Germinal center (tissue), 1 donor: ENCODE measurements around the gene MSI2.
"Not testable (repeated sequence)": the region's sequence is repeated elsewhere in the genome, so short reads cannot be mapped to it uniquely, and the experiment has no call there.

Experiments used
- DNase-seq: peaks from one replicate; pipeline ENCODE4 v3.0.0; 2012; ENCODE audit warnings: mixed read lengths, low spot score

MSI2 gene

DNA sequence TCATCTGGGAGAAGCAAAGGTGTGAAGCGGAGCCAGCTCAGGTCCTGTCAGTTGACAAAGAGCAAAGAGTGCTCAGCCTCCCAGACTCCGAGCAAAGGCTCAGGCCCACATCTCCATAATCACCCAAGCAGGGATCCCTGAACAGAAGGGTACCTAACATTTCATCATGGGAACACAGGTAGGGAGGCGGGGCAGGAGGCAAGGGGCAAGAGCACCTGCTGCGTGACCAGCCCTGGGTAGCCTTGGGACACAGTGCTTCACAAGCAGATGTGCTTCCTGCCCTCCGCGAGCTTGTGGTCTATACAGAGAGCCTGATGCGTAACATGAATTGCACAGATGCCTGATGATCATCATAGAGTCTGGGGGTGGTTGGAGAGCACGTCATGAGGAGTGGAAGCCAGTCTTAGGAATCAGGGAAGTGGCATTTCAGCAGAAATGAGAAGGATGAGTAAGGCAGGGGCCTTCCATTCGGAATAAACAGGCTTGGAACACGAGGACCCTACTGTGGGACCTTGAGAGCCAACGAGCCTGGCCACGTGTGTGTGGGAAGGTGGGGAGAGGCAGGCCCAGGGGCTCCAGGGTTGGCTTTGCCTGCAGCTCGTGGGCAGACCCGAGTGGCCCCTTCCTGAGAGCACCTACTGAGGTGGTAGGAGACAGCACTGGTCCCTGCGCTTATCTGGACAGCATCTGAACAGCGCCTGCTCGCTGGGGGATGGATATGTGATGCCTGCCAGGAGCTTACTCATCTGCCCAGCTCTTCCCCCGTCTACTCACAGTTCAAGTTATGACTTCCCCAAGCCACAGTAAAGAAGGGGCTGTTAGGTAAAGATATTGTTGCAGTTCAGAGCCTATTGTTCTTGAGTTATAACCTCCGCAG is 363.0 kb downstream of the MSI2 start:
- DNase-seq, result no peak

DNA sequence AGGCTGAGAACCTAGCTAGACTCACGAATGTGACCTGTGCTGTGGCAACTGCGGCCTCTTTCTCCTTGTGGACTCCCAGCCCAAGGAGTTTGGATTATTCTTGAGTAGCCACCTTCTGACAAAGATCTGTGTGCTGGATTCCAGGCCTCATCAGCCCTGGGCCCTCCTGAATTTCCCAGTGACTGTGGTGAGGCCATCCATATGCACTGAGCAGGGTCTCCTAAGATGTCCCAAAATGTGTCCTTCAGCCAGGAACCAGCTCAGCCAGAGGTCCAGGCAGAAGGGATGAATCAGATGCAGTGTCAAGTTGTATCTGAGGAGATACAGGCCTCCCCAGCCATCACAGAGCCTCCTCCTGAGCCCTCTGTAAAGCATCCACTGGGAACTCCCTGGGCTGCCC is 364.3 kb downstream of the MSI2 start:
- no peak for DNase-seq

DNA sequence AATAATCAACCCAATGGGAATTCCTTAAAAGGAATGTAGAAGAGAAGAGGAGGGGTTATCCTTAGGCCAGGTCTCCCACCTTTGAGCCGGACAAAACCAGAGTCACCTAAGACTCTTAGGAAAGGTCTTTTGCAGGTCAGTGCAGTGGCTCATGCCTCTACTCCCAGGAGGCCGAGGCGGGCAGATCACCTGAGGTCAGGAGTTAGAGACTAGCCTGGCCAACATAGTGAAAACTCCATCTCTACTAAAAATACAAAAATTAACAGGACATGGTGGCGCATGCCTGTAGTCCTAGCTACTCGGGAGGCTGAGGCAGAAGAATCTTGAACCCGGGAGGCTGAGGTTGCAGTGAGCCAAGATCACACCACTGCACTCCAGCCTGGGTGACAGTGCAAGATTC is 365.5 kb downstream of the MSI2 start:
- DNase-seq, result not testable (repeated sequence)

DNA sequence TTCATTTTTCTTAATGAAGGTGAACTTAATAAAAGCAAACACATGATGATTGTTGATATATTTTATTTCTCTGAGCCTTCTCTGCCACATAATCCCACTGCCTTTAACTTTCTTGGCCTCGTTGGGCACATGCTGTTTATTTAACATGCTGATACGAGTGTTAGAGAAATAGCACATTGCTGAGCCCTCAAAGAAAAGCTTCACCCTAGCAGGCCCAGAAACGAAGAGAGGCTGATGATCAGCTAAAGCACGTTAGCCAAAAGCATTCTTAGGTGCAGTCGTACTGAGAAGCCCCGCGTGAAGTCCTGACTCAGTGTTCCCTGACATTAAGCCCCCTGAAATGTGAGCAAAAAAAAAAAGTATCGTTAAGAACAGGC is 366.0 kb downstream of the MSI2 start:
- DNase-seq, result no peak

DNA sequence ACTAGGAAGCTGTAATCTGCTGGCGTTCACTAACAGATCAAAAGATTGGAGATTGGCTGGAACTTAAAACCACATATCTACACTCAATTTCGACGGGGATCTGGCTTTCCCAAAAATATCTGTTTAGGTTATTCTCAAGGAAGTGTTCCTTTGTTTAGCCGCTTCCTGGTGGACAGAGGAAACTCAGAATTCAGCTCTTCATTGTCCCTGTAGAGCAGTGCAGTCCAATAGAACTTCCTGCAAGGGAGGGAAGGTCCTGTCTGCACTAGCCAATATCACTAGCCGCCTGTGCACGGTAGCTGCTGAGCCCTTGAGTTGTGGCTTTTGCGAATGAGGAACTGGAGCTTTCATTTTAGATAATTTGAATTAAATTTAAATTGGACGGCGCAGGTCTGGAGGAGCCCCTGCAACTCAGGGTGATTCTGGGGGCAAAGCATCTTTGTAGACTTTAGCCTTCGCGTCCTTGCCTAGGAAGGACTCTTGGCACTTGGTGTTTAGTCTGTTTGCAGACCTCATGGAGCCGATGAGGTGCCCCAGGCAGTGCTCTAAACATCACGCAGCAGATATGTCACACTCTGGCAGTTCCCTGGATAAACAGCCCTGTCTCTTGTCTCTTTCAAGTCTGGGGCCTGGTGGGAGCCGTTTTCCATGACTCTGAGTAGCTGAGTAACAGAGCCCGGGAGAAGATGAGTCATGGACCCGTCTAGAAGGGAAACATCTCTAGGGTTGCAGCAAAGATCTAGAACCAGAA is 366.5 kb downstream of the MSI2 start:
- peak; percentile 64 for DNase-seq

DNA sequence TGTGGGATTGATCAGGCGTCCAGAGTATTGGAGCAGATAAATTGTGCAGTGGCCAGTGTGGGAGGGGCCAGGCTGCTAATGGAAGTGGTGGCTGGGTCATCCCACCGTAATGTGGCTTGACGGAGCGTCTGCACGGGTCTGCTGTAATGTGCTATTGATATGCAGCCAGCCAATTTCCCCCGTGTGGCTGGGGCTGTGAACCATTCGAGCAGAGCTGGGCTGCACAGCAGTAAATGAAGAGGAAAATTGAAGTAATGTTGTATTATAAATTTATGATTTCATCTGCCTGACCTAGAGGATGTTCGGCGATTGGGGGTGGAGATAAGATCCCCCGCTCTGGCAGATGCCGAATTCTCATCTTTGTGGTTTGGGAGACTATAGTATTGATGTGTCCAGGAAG is 367.3 kb downstream of the MSI2 start:
- DNase-seq, result peak; percentile 51

DNA sequence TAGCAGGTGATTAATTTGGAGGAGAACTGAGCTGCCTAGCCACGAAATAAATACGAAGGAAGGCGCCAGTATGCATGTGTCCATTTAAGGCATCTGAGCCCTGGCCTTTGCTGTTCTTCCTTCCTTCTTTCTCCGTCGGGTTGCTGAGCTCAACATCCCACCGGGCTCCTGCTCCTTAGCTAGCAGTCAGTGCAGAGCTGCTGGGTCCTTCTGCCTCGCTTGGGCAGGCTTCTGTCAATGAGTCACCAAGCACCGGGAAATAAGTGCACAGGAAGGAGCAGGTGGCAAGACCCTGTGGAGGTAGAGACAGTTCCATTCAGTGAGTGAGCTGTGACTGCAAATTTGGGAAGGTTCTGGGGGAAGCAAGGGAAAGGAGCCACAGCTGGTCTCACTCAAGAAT is 368.1 kb downstream of the MSI2 start:
- no peak for DNase-seq

DNA sequence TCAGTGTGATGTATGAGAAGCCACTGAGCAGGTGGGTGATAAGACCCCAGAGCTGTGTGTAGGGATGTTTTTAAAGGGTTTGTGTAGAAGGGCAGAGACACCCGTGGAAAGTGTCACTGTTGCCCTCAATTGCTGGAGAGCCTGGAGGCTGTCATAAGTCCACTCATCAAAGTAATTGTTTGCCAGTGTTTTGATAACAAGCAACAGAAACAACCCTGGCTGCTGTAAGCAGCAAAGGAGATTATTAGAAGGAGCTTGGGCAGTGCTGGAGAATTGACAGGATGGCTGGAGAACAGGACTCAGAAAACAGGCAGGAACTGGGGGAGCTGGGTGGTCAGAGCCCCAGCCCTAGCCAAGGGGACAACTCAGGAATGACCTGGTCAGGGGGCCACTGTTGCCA is 369.2 kb downstream of the MSI2 start:
- DNase-seq, result no peak

DNA sequence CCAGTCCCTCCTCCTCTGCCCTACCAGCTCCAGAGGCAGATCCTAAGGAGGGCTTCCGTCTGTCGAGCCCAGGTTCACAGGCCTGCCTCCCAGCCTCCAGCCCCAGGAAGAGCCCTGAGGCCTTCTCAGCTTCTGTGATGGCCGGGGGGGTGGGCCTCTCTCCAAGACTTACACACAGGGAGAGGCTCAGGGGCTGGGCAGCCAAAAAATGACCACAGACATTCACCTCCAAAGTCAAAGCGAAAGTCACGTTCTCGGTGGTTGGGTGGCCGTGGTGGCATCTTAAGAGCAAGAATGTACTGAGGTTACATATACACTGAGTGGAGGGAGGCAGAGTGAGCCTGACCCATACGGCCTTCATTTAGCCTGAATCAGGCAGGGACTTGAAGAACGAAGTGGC is 369.6 kb downstream of the MSI2 start:
- no peak for DNase-seq

DNA sequence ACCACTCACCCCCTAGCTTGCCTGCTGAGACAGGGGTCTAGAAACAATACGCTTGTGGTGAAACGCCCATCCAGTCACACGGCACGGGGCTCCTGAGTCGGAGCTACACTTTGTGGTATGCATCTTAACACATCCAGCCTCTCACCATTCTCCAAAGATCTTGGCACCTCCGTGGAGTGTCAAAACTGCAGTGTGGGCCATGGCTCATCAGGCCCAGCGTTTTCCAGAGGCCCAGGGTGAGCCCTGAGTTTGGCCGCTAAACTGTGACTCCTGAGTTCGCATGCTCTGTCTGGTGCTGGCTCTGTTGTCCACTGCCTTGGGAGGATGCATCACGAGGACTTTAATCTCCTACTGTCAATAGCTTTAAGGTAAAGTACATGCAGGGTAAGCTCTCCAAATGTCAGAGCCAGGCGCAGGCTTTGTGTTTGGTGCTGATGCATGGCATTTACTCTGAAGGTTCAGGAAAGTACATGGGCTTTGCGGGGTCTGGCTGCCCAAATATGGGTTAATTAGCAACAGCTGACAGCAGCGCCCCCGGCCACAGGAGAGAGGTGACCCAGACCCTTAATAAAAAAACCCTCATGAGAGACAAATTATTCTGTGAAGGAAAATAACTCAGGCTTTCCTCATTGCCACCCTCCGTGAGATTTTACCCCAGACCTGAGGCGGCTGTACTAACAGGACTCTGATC is 370.3 kb downstream of the MSI2 start:
- no peak for DNase-seq

DNA sequence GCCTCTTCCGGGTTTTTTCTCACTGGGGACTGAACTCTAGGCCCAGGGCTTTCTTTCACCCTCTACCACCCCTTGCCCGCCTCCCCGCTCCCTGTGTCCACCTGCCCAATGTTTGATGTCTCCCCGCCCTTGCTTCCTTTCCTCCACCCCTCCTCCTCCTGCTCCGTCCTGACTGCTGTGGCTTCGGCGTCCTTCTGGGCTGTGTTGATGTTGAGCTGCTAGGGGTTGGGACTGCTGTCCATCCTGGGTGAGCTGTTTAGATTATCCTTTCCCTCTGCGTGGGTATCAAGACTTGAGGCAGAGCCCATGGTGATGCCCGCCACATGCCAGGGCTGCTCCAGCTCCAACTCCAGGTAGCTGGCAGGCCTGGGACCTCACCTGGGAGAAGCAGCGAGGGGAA is 371.3 kb downstream of the MSI2 start:
- DNase-seq, result no peak

DNA sequence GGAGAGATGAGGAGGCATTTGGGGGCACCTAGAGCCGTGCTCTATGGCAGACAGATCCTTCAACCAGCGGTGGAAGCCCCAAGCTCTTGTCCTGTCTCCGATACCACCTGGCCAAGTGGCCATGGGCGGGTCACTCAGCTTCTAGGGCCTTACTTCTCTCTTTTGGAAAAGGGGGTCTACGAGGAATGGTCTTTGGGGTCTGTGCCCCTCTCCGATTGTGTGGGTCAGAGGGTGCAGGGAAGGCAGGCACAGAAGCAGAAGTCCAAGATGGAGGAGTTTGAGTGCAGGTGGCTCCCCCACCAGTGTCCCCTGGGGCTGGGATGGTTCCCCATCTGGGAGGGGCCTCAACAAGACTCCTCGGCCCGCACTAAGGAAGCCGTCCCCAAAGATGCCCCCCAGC is 372.1 kb downstream of the MSI2 start:
- no peak for DNase-seq

DNA sequence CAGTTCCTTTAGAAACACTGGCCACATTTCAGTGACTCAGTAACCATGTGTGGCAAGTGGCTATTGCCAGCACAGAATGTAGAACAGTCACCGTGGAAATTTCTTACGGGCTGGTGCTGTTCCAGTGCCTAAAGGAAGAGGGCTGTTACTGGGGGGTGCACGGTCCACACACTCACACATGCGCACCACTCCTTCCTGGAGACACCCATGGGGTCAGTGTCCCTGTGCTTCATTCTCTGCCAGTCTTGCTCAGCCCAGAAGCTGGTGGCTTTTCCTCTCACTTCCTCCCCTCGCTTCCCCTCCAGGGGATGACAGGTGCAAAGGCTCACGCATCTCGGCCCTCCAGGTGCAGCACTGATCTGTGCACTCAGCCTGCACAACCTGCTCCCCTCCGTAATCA is 373.1 kb downstream of the MSI2 start:
- DNase-seq, result peak; percentile 88

DNA sequence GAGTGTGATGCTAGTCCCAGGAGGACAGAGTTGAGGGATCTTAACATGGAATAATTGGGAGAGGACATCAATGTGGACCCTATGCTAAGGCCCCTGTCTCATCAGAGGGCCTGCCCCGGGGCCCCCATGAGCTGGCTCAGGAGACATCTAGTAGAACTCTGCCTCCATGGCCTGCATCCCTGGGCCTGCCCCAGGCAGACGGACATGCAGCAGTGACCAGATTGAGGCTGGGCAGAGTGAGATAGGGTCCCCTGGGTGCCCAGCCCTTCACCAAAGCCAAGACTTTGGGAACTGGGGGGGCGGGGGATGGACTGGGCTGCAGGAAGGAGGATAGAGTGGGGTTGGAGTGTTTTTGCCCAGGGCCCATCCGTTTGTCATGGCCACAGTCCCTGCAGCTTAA is 373.6 kb downstream of the MSI2 start:
- no peak for DNase-seq

DNA sequence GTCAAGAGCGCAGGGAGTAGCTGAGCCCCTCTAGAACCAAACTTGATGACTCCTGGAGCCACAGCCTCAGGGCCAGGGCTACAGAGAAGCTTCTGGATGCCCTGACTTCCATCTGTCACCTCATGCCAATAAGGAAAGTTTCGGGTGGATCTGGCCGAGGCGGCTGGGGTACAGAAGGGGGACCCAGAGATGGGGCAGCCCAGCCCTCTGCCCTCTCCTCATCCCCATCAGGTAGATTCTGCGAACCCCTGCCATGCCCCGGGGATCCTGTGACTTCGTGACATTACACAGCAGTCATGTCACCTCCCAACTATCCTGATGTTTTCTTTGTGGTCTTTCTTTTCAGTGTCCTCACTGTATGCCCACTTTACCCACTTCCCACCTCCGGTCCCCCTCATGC is 374.4 kb downstream of the MSI2 start:
- DNase-seq, result no peak

DNA sequence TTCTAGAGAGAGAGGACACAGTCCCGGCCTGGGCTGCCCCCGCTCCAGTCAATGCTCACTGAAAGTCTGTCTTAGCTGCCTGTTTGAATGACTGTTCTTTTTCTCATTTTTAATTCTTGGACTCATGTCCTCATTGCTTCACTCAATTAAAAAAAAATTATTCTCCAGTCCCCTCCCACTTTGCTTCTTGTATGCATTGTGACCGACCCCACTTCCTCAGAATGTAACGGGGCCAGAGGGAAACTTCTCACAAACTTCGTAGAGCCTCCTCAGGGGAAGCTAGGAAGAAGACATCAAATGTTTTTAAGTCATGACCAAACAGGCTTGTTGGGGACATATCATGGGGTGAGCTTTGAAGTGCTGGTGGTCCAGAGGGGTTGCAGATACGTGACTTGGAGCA is 375.5 kb downstream of the MSI2 start:
- DNase-seq, result no peak

DNA sequence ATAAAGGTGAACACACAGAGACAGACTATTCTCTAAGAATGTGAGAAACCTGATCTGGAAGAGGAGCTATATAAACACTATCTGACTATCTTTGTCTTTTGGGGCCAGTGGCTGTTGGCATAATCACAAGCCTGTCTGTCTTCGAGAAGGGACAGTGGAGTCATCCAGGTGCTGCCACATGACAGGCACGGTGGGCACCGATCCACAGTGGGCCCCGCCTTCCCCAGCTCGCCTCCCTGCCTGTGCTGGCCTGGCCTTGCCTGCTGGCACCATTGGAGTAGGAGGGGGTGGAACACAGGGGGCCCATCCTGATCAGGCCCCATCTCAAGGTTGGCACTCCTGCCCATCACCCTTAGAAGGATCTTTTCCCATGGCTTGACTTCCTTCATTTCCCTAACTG is 376.0 kb downstream of the MSI2 start:
- no peak for DNase-seq

DNA sequence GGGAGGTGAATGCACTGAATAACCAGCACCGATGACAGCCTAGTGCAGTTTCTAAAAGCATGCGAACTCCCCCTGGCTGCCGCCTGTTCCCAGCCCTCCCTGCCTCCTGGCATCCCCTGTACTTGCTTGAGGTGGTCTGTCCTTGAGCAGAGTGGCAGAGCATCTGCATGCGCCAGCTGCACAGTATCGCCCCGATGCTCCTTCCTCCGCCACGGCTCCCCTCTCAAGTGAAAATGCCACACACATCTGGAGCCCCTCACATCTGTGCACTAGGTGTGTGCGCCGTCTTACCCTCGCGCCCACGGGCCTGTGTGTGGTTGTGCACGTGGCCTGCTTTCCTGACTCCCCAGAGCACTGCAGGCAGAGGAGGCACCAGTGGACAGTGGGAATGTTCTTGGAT is 376.9 kb downstream of the MSI2 start:
- no peak for DNase-seq

DNA sequence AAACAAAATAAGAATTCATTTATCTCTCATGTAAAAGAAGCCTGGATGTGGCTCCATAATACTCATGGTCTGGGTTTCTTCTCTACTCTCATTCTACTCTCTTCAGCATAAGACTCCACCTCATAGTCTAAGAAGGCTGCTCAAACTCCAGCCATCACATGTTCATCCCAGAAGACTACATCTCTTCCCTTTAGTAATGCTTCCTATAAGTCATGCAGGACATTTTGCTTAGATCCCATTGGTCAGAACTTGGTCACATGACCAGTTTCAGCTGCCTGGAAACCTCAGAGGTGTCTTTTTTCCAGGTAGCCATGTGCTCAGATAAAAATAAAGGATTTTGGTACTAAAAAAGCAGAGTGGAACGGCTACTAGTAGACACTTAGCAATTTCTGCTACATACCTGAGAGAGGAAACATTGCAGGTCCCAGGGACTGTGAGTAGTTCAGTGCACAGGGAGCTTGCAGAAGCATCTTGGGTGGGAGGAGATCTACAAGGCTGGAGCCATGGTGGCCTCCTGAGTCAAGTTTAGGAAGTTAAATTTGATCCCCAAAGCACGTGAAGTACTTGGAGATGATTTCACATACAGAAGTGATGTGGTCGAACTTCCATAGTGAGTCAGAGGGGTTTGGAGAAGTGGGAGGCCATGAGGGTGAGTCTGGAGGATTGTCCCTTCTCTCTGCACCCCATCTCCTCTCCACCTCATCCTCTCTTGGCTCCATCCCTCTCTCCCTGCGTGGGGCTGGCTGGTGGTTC is 378.6 kb downstream of the MSI2 start:
- DNase-seq, result no peak

DNA sequence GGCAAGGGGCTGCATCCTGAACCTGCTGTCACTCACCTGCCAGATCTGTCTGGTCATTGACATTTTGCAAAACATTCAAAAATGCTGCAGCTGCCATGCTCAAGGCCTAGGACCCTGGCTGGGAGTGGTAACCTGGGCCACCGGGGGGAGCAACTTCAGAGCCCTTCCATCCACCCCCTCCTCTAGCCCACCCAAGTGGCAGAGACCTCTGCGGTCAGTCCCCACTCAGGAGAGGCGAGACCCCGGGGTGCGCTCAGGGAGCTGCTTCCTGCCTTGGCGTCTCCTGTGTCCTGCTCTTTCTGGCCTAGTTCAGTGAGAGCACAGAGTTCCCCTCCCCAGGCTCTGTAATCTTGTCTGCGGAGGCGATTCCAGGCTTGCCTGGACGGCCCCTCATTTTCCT is 380.0 kb downstream of the MSI2 start:
- DNase-seq, result no peak

DNA sequence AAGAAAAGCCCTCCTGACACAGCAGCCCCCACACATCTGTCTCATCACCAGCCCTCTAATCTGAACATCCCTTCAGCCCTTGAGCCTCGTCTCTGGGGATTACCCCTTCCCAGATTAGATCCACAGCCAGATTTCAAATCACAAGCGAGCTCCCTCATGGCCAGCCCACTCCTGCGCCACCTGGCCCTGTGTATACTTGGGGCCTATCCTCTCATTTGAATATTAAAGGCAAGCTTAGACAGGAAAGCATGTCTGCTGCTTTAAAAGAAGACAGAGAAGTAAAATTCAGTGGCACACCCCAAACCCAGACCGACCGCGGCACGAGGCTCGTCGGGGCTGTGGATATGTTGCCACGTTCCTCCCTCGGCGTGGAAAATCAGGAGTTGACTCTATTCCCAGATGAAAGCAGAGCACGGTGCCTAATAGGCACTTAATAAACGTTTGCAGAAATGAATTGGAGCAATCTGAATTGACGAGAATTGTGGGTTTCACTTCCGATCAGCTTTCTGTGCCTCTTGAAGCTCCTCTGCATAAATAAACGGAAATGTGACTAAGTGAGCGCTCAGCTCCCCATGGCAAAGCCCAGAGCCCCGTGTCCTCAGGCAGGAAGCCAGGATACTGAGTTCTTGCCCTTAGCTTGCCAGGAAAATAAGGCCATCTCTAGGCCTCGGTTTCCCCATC is 380.8 kb downstream of the MSI2 start:
- peak; percentile 40 for DNase-seq

DNA sequence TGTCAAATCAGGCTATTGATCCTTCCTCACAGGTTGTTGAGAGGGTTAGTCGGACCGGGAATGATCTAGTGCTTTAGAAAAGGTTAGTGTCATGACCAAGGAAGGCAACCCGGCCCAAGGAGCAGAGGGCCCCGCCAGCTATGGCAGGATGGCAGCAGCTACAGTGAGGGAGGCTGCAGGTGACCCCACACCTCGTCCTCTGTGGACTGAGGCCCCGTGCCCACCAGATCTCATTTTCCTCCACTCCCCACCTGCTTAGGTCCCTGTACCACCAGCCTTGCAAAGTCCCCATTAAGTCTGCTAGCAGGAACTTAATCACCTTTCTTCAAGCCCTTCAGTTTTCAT is 381.3 kb downstream of the MSI2 start:
- no peak for DNase-seq
